ENCODE data around the gene LOXL1. TPM values are rescaled to one million over a fixed set of nuclear protein-coding genes. Genes with fewer than 3 reads are reported as not detected.

LOXL1 gene
- total RNA-seq, 2 experiments from 2014 or later, result 1.9 to 2.5 TPM

- no peaks in the 10 kb centered on the region for H3K4me1 Mint-ChIP-seq
- POLR2A ChIA-PET, result no interaction called here
- DNase-seq (no peak), ATAC-seq (no peak)
- CTCF ChIA-PET, result interaction anchor here (0.7 kb wide), 1 partner anchor 34 kb away, joined by 4 read pairs; no protein-coding TSS in a partner anchor
- no peak overlapping the region for H3K27ac Mint-ChIP-seq
- no peaks in the 10 kb centered on the region for H3K36me3 Mint-ChIP-seq (ENCODE audit: low read depth)
- H3K9me3 Mint-ChIP-seq (ENCODE audit: low read depth), result no peaks in the 10 kb centered on the region
- no peak overlapping the region for H3K4me3 Mint-ChIP-seq
- peaks cover 4% of the 10 kb centered on the region for H3K27me3 Mint-ChIP-seq
- intact Hi-C loops (cut with DNase I, micrococcal nuclease), result no loop called here
These were observed 37.1 kb upstream of the LOXL1 start for GRCh38 chr15:73889053-73889761.

GRCh38 chr15:73889762-73890124, 36.5 kb upstream of the LOXL1 start:
- no peak for DNase-seq
- CTCF ChIA-PET, result interaction anchor here (0.7 to 0.9 kb wide), 2 partner anchors 12 to 34 kb away, joined by 3 to 4 read pairs; no protein-coding TSS in a partner anchor
- Mint-ChIP-seq H3K4me3 (no peak overlapping the region), H3K4me1 (no peaks in the 10 kb centered on the region), H3K27ac (no peak overlapping the region), H3K27me3 (peaks cover 4% of the 10 kb centered on the region), H3K36me3 (ENCODE audit: low read depth) (no peaks in the 10 kb centered on the region), H3K9me3 (ENCODE audit: low read depth) (no peaks in the 10 kb centered on the region)
- POLR2A ChIA-PET, result no interaction called here
- intact Hi-C loops (cut with DNase I, micrococcal nuclease), result no loop called here
- ATAC-seq, result no peak

- no peak overlapping the region for H3K27ac Mint-ChIP-seq
- H3K27me3 Mint-ChIP-seq, result peaks cover 4% of the 10 kb centered on the region
- no peaks in the 10 kb centered on the region for H3K4me1 Mint-ChIP-seq
- no peaks in the 10 kb centered on the region for H3K36me3 Mint-ChIP-seq (ENCODE audit: low read depth)
- intact Hi-C loops (cut with DNase I, micrococcal nuclease), result no loop called here
- POLR2A ChIA-PET, result no interaction called here
- no peak for DNase-seq
- H3K4me3 Mint-ChIP-seq, result no peak overlapping the region
- no peak for ATAC-seq
- CTCF ChIA-PET, result interaction anchor here (2.0 kb wide), 1 partner anchor 17 kb away, joined by 9 read pairs; no protein-coding TSS in a partner anchor
- H3K9me3 Mint-ChIP-seq (ENCODE audit: low read depth), result no peaks in the 10 kb centered on the region
These were observed 34.6 kb upstream of the LOXL1 start for GRCh38 chr15:73891328-73892315.

- POLR2A ChIA-PET, result no interaction called here
- Mint-ChIP-seq H3K9me3 (ENCODE audit: low read depth) (no peaks in the 10 kb centered on the region), H3K27me3 (peaks cover 4% of the 10 kb centered on the region), H3K4me3 (no peak overlapping the region), H3K36me3 (ENCODE audit: low read depth) (no peaks in the 10 kb centered on the region), H3K27ac (no peak overlapping the region), H3K4me1 (no peaks in the 10 kb centered on the region)
- CTCF ChIA-PET, result interaction anchor here (0.7 to 2.0 kb wide), 4 partner anchors 14 to 292 kb away, joined by 3 to 9 read pairs (median 6); no protein-coding TSS in a partner anchor
- intact Hi-C loops (cut with DNase I, micrococcal nuclease), result no loop called here
- DNase-seq (no peak), ATAC-seq (no peak)
These were observed 33.6 kb upstream of the LOXL1 start for GRCh38 chr15:73892446-73893226.

- Mint-ChIP-seq H3K4me3 (no peak overlapping the region), H3K27ac (no peak overlapping the region), H3K9me3 (ENCODE audit: low read depth) (no peaks in the 10 kb centered on the region), H3K4me1 (no peaks in the 10 kb centered on the region), H3K36me3 (ENCODE audit: low read depth) (no peaks in the 10 kb centered on the region), H3K27me3 (peaks cover 2% of the 10 kb centered on the region)
- ChIA-PET POLR2A (no interaction called here), CTCF (interaction anchor here (0.9 to 1.8 kb wide), 6 partner anchors 9 to 28 kb away, joined by 3 to 7 read pairs (median 6); partner anchors contain the start of gene TBC1D21)
- no peak for ATAC-seq
- intact Hi-C loops (cut with DNase I, micrococcal nuclease), result no loop called here
- DNase-seq, result no peak
These were observed 32.0 kb upstream of the LOXL1 start for GRCh38 chr15:73894133-73894814.

- intact Hi-C loops (cut with DNase I, micrococcal nuclease), result loop anchor here in 1 of 2 experiments (1.0 kb wide), 3 partner anchors 11 to 67 kb away; no protein-coding TSS in a partner anchor
- Mint-ChIP-seq H3K27me3 (no peaks in the 10 kb centered on the region), H3K4me1 (no peaks in the 10 kb centered on the region), H3K4me3 (no peak overlapping the region), H3K27ac (no peak overlapping the region), H3K36me3 (ENCODE audit: low read depth) (no peaks in the 10 kb centered on the region), H3K9me3 (ENCODE audit: low read depth) (no peaks in the 10 kb centered on the region)
- peak; percentile 95 for ATAC-seq
- CTCF ChIA-PET, result interaction anchor here (0.6 to 3.7 kb wide), 12 partner anchors 10 to 121 kb away, joined by 3 to 24 read pairs (median 4); no protein-coding TSS in a partner anchor
- peak; percentile 85 for DNase-seq
- POLR2A ChIA-PET, result no interaction called here
These were observed 28.6 kb upstream of the LOXL1 start for GRCh38 chr15:73897441-73898261.

- DNase-seq, result no peak
- H3K27ac Mint-ChIP-seq, result no peak overlapping the region
- H3K9me3 Mint-ChIP-seq (ENCODE audit: low read depth), result no peaks in the 10 kb centered on the region
- no peaks in the 10 kb centered on the region for H3K27me3 Mint-ChIP-seq
- intact Hi-C loops (cut with DNase I, micrococcal nuclease), result no loop called here
- POLR2A ChIA-PET, result interaction anchor here (0.6 kb wide), 1 partner anchor 11 kb away, joined by 3 read pairs; no protein-coding TSS in a partner anchor
- H3K4me1 Mint-ChIP-seq, result no peaks in the 10 kb centered on the region
- no peak overlapping the region for H3K4me3 Mint-ChIP-seq
- H3K36me3 Mint-ChIP-seq (ENCODE audit: low read depth), result no peaks in the 10 kb centered on the region
- CTCF ChIA-PET, result interaction anchor here (0.6 to 3.7 kb wide), 5 partner anchors 8 to 797 kb away, joined by 3 to 24 read pairs (median 3); no protein-coding TSS in a partner anchor
- no peak for ATAC-seq
These were observed 26.8 kb upstream of the LOXL1 start for GRCh38 chr15:73899197-73900094.

GRCh38 chr15:73900095-73900712, 26.1 kb upstream of the LOXL1 start:
- Mint-ChIP-seq H3K36me3 (ENCODE audit: low read depth) (no peaks in the 10 kb centered on the region), H3K27me3 (no peaks in the 10 kb centered on the region)
- ATAC-seq, result no peak

GRCh38 chr15:73901126-73901810, 25.0 kb upstream of the LOXL1 start:
- H3K27me3 Mint-ChIP-seq, result no peaks in the 10 kb centered on the region
- intact Hi-C loops (cut with DNase I, micrococcal nuclease), result no loop called here
- no peak overlapping the region for H3K4me3 Mint-ChIP-seq
- no peak overlapping the region for H3K27ac Mint-ChIP-seq
- ATAC-seq, result no peak
- no peaks in the 10 kb centered on the region for H3K4me1 Mint-ChIP-seq
- no peak for DNase-seq
- POLR2A ChIA-PET, result no interaction called here
- CTCF ChIA-PET, result interaction anchor here (1.0 kb wide), 2 partner anchors 10 to 11 kb away, joined by 3 to 4 read pairs; no protein-coding TSS in a partner anchor
- H3K9me3 Mint-ChIP-seq (ENCODE audit: low read depth), result no peaks in the 10 kb centered on the region
- no peaks in the 10 kb centered on the region for H3K36me3 Mint-ChIP-seq (ENCODE audit: low read depth)

More at GRCh38 chr15:73900095-73900712, 26.1 kb upstream of the LOXL1 start:
- no peak overlapping the region for H3K27ac Mint-ChIP-seq
- DNase-seq, result no peak
- H3K4me3 Mint-ChIP-seq, result no peak overlapping the region
- ChIA-PET POLR2A (no interaction called here), CTCF (interaction anchor here (1.0 to 3.7 kb wide), 4 partner anchors 8 to 25 kb away, joined by 3 to 24 read pairs (median 4); no protein-coding TSS in a partner anchor)
- no peaks in the 10 kb centered on the region for H3K4me1 Mint-ChIP-seq
- intact Hi-C loops (cut with DNase I, micrococcal nuclease), result no loop called here
- H3K9me3 Mint-ChIP-seq (ENCODE audit: low read depth), result no peaks in the 10 kb centered on the region

All from activated CD4-positive, alpha-beta T cell treated with anti-CD3 and anti-CD28 coated beads for 36 hours (primary cell).